NCI-H187 treated with DMSO at 0.1 percent for 48 hours (cell line): ENCODE results near the gene LHX3.
"Not testable (repeated sequence)": the region's sequence is repeated elsewhere in the genome, so short reads cannot be mapped to it uniquely, and the experiment has no call there.

ENCODE experiments used
- DNase-seq: peaks from one replicate; lab custom pipeline; 2025; lab: John Stamatoyannopoulos, UW

LHX3 gene

DNA sequence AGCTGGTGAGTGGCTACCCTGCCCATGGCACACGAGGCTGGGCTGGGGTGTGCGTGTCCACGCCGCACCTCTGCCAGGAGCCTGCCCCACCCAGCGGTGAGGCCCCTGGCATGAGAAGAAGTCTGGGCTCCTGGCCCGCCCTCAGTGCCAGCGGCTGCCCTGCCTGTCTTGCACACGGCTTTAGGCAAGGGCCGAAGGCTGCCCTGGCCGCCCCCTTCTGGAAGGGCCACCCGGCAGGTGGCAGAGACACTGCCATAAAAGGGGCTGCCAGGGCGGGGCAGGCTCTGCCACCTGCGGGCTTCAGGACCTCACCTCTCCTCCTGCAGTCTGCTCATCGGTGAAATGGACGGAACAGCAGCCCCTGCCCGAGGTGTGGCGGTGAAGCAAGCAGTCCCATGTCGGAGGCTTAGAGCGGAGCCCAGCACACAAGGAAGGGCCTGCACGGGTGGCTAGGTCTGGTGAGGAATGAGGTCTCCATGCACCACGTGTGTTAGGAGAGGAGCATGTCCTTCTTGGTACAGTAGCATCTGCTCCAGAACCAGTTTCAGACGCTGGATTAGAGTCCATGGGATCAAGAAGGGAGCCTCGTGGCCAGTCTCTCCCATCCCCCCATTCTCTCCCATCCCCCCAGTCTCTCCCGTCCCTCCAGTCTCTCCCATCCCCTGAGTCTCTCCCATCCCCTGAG, 51.4 kb downstream of the LHX3 start:
- DNase-seq, result no peak

DNA sequence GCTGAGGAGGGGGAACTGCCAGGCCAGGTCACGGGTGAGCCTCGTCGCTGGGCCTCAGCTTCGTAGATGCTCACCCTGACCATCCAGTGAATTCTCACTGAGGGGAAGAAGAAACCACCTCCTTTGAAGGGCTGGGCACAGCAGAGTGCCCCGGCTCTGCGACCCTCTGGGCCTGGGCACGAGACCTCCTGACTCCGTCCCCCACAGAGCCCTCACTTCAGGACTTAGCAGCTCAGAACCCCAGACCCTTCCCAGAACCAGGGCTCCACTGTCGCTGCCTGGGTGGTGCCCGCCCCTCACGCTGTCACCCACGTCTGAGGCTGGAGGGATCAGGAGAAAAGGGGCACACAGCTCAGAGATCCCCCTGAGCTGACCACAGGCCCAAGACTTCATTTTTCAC, 52.0 kb downstream of the LHX3 start:
- no peak for DNase-seq

DNA sequence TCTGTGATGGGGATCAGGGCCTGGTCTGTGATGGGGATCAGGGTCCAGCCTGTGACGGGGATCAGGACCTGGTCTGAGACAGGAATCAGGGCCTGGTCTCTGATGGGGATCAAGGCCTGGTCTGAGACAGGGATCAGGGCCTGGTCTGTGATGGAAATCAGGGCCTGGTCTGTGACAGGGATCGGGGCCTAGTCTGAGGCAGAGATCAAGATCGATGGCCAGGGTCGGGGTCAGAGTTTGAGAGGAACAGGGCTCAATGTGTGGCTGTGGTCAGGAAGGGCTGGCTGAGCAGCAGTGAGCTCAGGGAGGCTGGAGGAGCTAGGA, 52.4 kb downstream of the LHX3 start:
- no peak for DNase-seq

DNA sequence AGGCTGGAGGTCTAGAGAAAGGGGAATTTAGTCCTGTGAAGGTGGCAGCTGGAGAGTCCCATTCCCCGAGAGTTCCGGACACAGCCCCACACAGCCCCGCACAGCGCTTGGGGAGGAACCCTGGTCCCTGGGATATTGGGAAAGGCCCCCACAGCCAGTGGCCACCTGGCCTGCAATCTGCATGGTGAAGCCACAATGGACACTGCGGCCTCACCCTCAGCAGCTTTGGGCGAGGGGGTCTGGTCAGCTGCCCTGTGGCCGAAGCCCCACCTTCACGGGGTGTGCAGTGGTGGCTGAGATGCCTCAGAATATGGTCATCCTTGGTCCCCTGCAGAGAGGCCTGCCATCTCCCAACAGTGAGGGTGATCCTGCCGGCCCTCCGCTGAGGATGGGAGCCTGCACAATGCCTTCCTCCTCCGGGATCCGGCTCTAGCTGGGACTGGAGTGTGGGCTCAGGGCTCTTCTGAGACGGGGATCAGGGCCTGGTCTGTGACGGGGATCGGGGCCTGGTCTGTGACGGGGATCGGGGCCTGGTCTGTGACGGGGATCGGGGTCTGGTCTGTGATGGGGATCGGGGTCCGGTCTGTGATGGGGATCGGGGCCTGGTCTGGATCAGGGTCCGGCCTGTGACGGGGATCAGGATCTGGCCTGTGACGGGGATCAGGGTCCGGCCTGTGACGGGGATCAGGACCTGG, 52.9 kb downstream of the LHX3 start:
- DNase-seq, result no peak

DNA sequence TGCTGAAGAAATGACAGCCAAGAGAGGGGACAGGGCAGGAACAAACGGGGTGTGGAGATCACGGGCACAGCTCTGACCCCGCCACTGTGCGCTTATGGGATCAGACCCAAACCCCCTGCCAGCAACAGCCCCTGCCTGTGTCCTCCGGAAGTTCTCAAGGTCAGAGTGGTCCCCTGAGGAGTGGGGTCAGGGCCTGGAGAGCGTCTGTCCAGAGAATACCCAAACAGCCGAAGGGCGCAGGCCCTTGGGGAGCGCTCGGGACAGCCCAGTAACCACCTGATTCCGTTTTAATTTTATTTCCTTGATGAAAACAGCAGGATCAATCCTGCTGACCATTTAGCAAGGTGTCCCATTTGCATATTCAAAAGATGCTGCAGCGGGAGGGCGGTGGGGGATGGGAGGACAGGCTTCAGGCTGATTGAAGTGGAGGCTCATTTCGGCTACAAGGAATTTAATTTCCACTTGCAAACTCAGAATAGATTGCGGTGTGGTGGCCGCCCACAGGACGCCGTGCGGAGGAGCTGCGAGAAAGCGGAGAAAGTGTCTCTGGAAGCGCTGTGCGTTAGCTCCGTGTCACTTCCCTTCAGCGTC, 53.6 kb downstream of the LHX3 start:
- DNase-seq, result no peak

DNA sequence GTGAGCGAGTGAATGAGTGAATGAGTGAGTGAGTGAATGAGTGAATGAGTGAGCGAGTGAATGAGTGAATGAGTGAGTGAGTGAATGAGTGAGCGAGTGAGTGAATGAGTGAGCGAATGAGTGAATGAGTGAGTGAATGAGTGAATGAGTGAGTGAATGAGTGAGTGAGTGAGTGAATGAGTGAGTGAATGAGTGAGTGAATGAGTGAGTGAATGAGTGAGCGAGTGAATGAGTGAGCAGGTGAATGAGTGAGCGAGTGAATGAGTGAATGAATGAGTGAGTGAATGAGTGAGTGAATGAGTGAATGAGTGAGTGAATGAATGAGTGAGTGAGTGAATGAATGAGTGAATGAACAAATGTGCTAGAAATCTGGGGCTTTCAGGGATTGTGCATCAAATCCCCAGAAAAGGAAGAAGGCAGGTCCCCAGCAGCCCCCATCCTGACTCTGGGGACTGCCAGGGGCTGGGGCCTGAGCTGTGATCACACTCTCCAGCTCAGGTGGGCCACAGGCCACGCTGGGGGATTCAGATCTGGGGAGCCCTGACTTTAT, 54.2 kb downstream of the LHX3 start:
- not testable (repeated sequence) for DNase-seq

DNA sequence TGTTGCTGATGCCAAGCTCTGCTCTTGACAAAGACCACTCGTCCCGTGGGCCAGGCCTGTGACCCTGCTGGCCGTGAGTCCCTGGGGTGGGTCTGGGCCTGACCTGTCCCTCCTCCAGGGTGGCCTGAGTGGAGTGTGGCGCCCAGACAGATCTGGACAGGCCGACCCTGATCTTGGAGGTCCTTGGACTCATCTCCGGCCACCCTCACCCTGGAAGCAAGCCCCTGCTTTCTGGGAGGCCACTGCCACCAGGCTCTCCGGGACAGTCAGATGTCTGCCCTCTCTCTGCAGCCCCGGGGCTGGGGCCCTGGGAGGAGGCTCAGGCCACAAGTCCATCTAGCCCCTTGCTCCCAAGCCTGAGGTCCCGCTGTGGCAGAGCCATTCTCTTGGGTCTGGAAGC, 55.1 kb downstream of the LHX3 start:
- DNase-seq, result no peak

DNA sequence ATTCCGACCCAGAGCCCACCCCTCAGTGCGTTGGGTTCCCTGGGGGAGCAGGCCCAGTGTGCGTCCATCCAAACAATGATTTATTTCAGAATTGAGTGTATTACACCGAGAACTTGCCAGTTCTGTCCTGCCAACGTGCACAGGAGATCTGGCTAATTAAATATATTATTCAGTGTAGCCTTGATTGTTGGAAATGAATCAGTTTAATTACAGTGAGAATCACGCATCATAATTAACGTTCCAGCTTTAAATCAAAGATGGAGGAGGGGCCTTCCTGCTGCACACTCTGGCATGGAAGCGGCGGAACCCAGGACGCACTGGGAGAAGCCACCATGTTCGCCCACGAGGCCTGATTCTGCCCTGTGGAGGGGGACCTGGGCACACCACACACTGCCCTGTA, 55.6 kb downstream of the LHX3 start:
- DNase-seq, result no peak

DNA sequence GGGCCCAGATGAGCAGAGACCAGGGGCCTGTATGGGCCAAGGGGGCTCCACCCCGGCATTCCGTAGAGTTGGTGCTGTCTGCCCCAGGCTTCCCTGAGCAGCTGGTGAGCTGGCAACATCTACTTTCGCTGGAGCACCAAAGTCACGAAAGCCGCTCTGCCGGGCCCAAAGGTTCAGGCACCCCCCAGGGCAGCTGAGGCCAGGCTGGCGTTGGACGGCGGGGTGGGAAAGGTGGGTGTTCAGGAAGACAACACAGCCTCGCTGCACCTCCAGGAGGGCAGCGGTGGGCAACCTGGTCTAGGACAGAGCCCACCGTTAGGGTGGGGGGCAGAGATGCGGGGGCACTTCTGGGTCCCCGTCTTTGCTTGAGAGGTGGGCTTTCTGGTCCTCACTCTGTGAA, 56.2 kb downstream of the LHX3 start:
- DNase-seq, result no peak

DNA sequence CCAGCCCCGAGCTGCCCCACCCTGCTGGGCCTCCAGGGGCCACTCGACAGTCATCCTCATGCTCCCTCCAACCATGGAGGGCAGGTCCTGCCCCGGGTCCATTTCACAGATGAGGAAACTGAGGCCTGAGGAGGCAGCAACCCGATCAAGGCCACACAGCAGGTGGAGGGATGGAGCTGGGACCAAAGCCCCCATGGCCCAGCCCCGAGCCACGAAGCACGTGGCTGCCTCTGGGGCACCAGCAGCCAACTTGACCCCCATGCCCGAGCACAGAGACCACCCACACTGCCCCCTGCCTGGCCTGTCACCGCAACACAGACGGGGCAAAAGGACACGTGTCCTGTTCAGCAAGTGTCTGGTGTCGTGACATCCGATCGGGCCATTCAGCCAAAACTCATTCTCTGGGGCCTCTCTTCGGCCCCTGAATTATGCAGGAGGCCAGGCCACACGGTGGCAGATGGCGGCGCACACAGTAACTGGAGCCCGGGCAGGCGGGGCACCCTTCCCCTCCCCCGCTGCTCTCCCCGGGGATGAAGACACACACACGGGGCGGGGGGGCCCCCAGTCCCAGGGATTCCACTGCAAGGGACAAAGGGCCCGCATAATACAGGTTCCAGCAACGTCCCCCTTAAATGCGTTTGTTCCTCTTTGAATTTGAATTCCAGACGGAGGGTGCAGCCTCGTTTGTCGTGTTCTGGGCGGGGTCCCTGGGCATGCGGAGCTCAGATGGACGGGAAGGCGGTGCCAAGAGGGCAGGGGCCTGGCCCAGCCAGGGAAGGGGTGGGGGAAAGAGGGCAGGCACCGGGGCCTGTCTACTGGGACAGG, 56.8 kb downstream of the LHX3 start:
- no peak for DNase-seq

DNA sequence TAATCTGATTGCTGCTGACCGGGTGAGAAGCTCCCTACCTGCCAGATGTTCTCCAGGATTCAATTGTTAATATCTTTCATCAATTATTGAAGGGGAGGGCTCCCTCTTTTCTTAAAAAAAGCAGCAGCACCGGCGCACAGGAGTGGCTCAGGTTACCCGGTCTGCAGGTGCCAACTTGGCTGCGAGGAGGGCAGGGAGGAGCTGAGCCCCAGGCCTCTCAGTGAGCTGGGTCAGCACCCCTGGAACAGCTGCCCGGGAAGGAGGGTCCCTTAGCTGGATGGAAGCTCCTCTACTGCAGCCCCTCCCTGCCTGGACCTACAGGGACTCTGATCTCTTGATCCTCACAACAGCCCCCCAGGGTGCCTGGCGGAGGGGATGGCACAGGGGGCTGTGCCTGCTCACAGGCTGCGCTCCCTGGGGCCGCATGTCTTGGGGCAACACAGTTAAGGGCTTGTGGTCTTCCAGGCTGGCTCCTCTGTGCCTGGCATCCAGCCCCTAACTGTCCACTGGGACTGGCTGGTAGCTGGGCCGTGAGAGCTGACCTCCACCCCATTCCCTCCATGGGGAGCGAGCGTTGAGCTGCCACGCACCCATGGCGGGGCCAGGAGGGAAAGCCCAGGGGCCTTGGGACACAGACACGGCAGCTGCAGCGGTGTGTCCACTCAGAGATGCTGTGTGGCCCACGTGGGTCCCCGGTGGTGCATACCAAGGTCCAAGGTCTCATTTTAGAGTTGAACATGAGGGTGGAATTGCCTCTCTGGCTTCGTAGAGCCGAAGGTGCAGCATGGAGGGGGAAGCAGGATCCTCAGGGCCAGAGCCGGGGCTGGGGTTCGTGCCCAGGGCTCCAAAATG, 57.7 kb downstream of the LHX3 start:
- no peak for DNase-seq
